ENCODE data around the gene C1orf21. TPM values are rescaled to one million over a fixed set of nuclear protein-coding genes. Genes with fewer than 3 reads are reported as not detected.
A peak's percentile ranks its signal among the peaks of the same experiment; 100 is the strongest.

Gene C1orf21
- polyA plus RNA-seq, 3 donors = 0.23 to 1.1 (median 0.28) TPM

DNA sequence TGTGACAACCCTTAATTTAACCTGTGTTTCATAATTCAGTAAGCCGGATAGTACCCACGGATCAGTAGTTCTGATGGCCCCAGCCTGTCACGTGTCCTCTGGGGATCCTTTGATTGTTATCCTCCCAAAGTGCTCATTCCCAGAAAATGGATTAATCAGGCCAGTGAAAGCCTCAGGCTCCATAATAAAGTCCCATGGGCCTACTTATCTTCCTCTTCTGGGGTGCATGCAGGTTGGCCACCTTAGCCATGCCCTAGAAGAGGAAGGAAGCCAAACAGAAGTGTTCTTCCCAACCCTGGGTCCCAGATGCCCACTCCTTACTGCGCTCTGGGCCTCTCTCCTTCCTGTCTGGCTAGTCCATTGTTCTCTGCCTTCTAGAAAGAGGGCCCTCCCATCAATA lies 221.8 kb downstream of the C1orf21 start:
- H3K27ac ChIP-seq (ENCODE audit: low read depth in 1 of 2, low read length in 2 of 2) = no peak overlapping the region
- 100% methylated on average over 3 of the region's 4 CpGs for WGBS (ENCODE audit: insufficient coverage)

DNA sequence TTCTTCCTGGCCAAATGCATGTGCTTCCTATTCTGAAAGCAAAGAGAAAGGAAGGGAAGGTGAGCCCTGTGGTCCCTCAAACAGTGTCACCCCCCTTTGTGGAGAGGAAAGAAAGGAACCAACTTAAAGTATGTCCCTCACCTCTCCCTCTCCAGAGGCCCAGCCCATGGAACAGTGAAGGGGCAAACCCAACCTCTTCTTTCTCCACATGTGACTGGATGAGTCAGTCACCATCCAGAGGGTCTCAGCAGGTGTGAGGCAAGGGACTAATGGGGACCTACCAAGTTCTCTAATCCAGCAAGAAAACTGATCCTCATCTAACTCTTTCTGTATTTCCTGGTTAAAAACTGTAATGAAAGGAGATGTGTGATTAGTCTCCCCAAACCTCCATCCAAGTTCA lies 222.2 kb downstream of the C1orf21 start:
- Histone ChIP-seq H3K4me2 (replicated peaks; ENCODE audit: extremely low read depth, low read length, poor library complexity, severe bottlenecking) (no peak overlapping the region), H3K27ac (ENCODE audit: low read depth in 1 of 2, low read length in 2 of 2) (no peak overlapping the region), H3K4me3 (replicated peaks in 1 of 3; ENCODE audit: low read depth in 2 of 3, low read length in 3 of 3) (no peak overlapping the region), H3K9me3 (replicated peaks in 1 of 2; ENCODE audit: control insufficient read depth in 1 of 2, insufficient read depth in 1 of 2, low read length in 2 of 2) (no peaks in the 10 kb centered on the region), H2AFZ (ENCODE audit: insufficient read depth, low read depth, low read length, poor library complexity, severe bottlenecking) (no peak overlapping the region), H4K20me1 (ENCODE audit: insufficient read depth, low read length) (no peaks in the 10 kb centered on the region), H3K79me2 (ENCODE audit: insufficient read depth, low read length) (no peaks in the 10 kb centered on the region), H3K9ac (ENCODE audit: insufficient read depth, low read length, poor library complexity, severe bottlenecking) (no peak overlapping the region), H3K36me3 (replicated peaks in 1 of 2; ENCODE audit: control insufficient read depth in 1 of 2, insufficient read depth in 2 of 2, low read length in 2 of 2) (no peaks in the 10 kb centered on the region), H3K4me1 (ENCODE audit: control insufficient read depth in 1 of 2, insufficient read depth in 2 of 2, low read length in 2 of 2) (no peaks in the 10 kb centered on the region), H3K27me3 (ENCODE audit: control insufficient read depth in 2 of 2, insufficient read depth in 2 of 2, low read length in 2 of 2) (no peaks in the 10 kb centered on the region)
- TF ChIP-seq, protein P1, sequence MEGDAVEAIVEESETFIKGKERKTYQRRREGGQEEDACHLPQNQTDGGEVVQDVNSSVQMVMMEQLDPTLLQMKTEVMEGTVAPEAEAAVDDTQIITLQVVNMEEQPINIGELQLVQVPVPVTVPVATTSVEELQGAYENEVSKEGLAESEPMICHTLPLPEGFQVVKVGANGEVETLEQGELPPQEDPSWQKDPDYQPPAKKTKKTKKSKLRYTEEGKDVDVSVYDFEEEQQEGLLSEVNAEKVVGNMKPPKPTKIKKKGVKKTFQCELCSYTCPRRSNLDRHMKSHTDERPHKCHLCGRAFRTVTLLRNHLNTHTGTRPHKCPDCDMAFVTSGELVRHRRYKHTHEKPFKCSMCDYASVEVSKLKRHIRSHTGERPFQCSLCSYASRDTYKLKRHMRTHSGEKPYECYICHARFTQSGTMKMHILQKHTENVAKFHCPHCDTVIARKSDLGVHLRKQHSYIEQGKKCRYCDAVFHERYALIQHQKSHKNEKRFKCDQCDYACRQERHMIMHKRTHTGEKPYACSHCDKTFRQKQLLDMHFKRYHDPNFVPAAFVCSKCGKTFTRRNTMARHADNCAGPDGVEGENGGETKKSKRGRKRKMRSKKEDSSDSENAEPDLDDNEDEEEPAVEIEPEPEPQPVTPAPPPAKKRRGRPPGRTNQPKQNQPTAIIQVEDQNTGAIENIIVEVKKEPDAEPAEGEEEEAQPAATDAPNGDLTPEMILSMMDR (IDR thresholded peaks at IDR 0.05) = no peak
- peaks cover 0 to 4% (median 0%) of the 10 kb centered on the region in 3 donors for H3K27me3 Mint-ChIP-seq (ENCODE audit: low read depth in 3 of 3)
- peaks cover 11% of the 10 kb centered on the region for H3K4me1 Mint-ChIP-seq
- peaks cover 0 to 3% (median 0%) of the 10 kb centered on the region in 7 donors for H3K9me3 Mint-ChIP-seq
- DNase-seq = no peak
- H3K36me3 Mint-ChIP-seq = no peaks in the 10 kb centered on the region
- intact Hi-C loops (cut with micrococcal nuclease) = no loop called here
- H3K27ac Mint-ChIP-seq = peak overlapping the region in 1 of 7 donors; percentile 24
- no peak overlapping the region for H3K4me3 Mint-ChIP-seq

More for the DNA sequence above, 221.8 kb downstream of the C1orf21 start:
- Histone ChIP-seq H3K36me3 (replicated peaks in 1 of 2; ENCODE audit: control insufficient read depth in 1 of 2, insufficient read depth in 2 of 2, low read length in 2 of 2) (no peaks in the 10 kb centered on the region), H3K79me2 (ENCODE audit: insufficient read depth, low read length) (no peaks in the 10 kb centered on the region), H3K4me3 (replicated peaks in 1 of 3; ENCODE audit: low read depth in 2 of 3, low read length in 3 of 3) (no peak overlapping the region), H3K27me3 (ENCODE audit: control insufficient read depth in 2 of 2, insufficient read depth in 2 of 2, low read length in 2 of 2) (no peaks in the 10 kb centered on the region), H3K9ac (ENCODE audit: insufficient read depth, low read length, poor library complexity, severe bottlenecking) (no peak overlapping the region), H3K4me1 (ENCODE audit: control insufficient read depth in 1 of 2, insufficient read depth in 2 of 2, low read length in 2 of 2) (no peaks in the 10 kb centered on the region), H3K4me2 (replicated peaks; ENCODE audit: extremely low read depth, low read length, poor library complexity, severe bottlenecking) (no peak overlapping the region), H2AFZ (ENCODE audit: insufficient read depth, low read depth, low read length, poor library complexity, severe bottlenecking) (no peak overlapping the region), H4K20me1 (ENCODE audit: insufficient read depth, low read length) (no peaks in the 10 kb centered on the region), H3K9me3 (replicated peaks in 1 of 2; ENCODE audit: control insufficient read depth in 1 of 2, insufficient read depth in 1 of 2, low read length in 2 of 2) (no peaks in the 10 kb centered on the region)
- Mint-ChIP-seq H3K27me3 (ENCODE audit: low read depth in 3 of 3) (peaks cover 0 to 2% (median 0%) of the 10 kb centered on the region in 3 donors), H3K9me3 (peaks cover 0 to 3% (median 0%) of the 10 kb centered on the region in 7 donors), H3K4me3 (no peak overlapping the region), H3K27ac (no peak overlapping the region), H3K4me1 (peaks cover 11% of the 10 kb centered on the region), H3K36me3 (no peaks in the 10 kb centered on the region)
- intact Hi-C loops (cut with micrococcal nuclease) = no loop called here
- TF ChIP-seq, protein P1 (IDR thresholded peaks at IDR 0.05) = no peak
- no peak for DNase-seq
